HG03521 (cell line): ENCODE data around the gene PITPNC1.
"Not testable (repeated sequence)": the region's sequence is repeated elsewhere in the genome, so short reads cannot be mapped to it uniquely, and the experiment has no call there.

Experiments
- ATAC-seq: cut with Tn5 transposase; IDR thresholded peaks from one replicate; pipeline ENCODE4 v1.9.1; 2021; ENCODE audit warnings: mild to moderate bottlenecking, moderate library complexity; ENCODE audit not compliant: unreplicated experiment

Gene PITPNC1

DNA sequence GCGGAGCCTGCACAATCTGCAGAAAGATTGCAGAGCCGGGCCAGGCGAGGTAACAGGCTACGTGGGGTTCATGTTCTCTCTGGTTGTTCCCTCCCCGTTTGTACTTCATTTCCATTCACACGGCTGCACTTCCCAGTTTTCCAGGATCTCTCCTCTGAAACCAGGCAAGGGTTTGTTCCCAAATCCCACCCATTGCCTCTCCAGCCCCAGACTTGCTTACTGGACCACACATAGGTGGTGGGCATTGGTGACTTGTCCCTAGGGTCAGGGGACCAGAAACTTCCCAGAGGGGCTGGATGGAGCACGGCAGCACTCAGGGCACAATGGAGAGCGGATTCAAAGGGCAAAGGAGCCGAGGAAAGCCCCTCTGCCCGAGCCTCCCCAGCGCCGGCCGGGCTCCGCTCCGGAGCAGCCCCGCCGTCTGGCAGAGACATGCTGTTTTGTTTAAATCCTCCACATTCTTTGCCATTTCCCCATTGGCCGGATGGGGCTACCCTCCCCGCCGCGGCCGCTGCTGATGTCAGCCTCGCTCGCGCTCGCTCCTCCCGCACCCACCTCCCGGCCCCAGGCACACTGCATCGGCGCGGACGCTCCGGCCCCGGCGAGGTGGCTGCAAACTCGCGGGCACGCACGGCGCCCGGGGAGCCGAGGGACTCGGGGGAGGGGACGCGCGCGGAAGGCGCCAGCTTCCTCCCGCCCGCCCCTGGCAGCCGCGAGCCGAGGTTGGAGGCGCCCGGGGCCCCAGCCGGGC is at the start of gene PITPNC1:
Gene PITPNC1 (plus strand): TSS at position 545 of the 751 bp plus-strand sequence.
- ATAC-seq = peak; percentile 68

GRCh38 chr17:67328026-67328425 is 49.1 kb upstream of the PITPNC1 start:
- no peak for ATAC-seq

DNA sequence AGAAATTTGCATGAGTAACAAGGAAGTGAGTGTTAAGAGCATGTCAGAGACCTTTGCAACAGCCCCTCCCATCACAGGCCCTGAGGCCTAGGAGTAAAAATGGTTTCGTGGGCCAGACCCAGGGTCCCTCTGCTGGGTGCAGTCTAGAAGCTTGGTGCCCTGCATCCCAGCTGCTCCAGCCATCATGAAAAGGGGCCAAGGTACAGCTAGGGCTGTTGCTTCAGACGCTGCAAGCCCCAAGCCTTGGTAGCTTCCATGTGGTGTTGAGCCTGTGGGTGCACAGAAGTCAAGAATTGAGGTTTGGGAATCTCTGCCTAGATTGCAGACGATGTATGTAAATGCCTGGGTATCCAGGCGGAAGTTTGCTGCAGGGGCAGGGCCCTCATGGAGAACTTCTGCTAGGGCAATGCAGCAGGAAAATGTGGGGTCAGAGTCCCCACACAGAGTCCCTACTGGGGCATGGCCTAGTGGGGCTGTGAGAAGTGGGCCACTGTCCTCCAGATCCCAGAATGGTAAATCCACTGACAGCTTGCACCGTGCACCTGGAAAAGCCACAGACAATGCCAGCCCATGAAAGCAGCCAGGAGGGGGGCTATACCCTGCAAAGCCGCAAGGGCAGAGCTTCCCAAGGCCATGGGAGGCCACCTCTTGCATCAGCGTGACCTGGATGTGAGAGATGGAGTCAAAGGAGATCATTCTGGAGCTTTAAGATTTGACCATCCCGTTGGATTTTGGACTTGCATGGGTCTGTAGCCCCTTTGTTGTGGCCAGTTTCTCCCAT is 45.5 kb upstream of the PITPNC1 start:
- ATAC-seq = not testable (repeated sequence)

DNA sequence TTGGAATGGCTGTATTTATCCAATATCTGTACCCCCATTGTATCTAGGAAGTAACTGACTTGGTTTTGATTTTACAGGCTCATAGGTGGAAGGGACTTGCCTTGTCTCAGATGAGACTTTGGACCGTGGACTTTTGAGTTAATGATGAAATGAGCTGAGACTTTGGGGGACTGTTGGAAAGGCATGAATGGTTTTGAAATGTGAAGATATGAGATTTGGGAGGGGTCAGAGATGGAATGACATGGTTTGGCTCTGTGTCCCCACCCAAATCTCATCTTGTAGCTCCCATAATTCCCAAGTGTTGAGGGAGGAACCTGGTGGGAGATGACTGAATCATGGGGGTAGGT is 44.9 kb upstream of the PITPNC1 start:
- not testable (repeated sequence) for ATAC-seq

DNA sequence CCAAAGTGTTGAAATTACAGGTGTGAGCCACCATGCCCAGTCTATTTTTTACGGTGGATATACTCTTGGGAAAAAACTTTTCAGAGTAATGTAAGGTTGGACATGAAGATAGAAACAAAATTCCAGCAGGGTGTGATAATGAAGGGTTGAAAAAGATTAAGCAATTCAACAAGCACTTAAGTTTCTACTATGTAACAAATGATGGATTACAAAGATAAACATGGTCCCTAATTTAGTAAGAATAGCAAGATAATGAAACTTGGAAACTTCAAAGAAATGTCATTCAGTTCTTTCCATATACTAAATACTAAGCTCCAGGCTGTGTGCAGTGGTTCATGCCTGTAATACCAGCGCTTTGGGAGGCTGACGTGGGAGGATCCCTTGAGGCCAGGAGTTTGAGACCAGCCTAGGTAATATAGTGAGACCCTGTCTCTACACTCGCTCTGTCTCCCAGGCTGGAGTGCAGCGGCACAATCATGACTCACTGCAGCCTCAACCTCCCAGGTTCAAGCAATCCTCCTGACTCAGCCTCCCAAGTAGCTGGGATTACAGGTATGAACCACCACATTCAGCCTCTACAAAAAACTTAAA is 41.7 kb upstream of the PITPNC1 start:
- ATAC-seq = no peak

GRCh38 chr17:67336859-67337258 is 40.2 kb upstream of the PITPNC1 start:
- ATAC-seq = no peak

DNA sequence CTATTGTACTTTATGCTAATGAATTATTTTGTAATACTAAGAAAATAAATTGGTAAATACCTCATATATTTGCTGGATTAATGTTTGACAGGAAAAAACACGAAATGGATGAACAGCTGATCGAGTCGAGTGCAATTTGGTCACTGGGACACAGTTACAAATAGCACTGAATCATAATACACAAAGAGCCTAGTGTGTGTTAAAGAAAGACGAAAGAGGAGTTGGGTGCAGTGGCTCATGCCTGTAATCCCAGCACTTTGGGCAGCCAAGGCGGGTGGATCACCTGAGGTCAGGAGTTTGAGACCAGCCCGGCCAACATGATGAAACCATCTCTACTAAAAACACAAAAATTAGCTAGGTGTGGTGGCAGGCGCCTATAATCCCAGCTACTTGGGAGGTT is 38.7 kb upstream of the PITPNC1 start:
- not testable (repeated sequence) for ATAC-seq

DNA sequence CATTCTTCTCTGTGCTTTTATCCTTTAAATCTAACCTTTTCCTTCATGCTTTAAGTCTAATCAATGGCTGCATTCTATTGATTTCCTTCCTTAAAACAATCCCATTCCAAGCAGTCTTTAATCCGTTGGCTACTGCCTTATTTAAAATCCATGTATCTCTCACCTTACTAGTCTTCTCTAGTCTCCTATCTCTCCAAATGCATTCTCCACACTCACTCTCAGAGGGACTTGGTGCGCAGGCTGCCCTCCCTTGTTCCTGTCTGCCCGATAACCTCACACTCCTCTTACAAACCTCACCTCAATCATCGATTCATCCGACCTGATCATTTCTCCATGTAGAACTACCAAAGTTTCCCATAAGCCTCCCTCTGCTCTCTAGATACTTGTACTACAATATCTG is 33.8 kb upstream of the PITPNC1 start:
- ATAC-seq = no peak

- ATAC-seq = no peak
These were observed 29.3 kb upstream of the PITPNC1 start for GRCh38 chr17:67347826-67348225.

GRCh38 chr17:67349420-67349819 is 27.7 kb upstream of the PITPNC1 start:
- no peak for ATAC-seq

- no peak for ATAC-seq
These were observed 23.9 kb upstream of the PITPNC1 start for GRCh38 chr17:67353161-67353560.

- no peak for ATAC-seq
These were observed 23.0 kb upstream of the PITPNC1 start for GRCh38 chr17:67353929-67354574.

DNA sequence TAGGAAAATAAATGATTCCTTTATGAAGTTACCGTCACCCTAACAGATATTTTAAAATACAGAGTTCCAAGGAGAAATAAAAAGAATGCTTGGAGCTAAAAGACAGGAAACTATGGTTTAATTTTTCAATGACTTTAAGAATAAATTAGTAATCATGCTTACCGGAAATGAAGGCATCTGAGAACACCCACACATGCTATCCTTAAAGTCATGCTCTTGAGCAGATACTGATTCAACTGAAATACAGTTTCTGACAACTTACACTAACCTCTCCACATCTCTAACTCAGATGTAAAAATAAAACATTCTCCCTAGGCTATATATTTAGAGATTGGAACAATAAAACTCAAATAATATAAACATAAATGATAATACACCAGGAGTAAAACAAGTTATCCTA is 18.5 kb upstream of the PITPNC1 start:
- ATAC-seq = no peak

GRCh38 chr17:67359960-67360791 is 16.9 kb upstream of the PITPNC1 start:
- no peak for ATAC-seq

GRCh38 chr17:67360880-67361279 is 16.2 kb upstream of the PITPNC1 start:
- no peak for ATAC-seq

- ATAC-seq = no peak
These were observed 14.9 kb upstream of the PITPNC1 start for GRCh38 chr17:67362173-67362572.

DNA sequence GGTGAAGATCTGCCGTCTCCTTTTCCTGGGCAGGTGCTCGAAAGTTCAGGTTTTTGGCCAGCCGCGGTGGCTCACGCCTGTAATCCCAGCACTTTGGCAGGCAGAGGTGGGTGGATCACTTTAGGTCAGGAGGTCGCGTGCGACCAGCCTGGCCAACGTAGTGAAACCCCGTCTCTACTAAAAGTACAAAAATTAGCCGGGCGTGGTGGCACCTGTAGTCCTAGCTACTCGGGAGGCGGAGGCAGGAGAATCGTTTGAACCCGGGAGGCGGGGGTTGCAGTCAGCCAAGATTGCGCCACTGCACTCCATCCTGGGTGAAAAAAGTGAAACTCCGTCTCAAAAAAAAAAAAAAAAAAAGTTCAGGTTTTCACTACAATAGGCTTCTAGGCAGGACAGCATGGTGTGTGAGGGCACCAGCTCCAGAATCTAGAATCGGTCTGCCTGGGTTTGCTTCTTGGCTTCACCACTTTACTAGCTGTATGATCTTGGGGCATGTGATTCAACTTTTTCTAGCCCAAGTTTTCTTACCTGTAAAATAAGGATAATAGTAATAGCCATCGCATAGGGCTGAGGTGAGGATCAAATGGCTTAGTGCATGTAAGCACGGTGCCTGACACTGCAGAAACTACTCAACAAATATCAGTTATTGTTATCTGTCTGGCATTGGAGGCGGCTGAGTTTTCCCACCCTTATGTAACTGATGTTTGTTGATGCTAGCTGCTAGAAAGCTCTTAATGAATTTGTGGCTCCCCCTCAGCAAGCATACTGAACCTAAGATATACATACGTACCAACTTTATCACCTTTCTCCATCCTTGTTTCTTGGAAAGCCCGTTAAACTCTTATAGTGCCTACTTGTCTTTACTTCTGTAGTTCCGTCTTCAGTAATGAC is 12.0 kb upstream of the PITPNC1 start:
- no peak for ATAC-seq

DNA sequence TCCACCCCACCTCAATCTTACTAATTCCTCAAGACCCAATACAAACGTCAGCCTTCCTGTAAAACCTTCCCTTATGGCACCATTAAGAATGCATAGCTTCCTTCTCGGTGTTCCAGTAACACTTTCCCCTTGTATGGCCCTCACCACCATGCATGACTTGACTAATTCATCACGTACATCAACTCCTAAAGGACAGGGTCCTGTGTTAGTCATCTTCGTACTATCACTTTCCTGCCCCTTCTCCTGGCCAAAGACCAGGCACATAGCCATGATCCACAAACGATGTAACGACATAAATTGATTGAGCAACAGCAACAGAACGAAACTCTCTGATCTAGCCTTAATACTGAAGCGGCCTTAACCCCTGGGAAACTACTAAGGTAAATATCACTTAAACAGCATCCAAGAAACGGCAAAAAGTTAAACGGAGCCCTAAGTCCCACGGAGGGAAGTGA is 11.3 kb upstream of the PITPNC1 start:
- no peak for ATAC-seq
